ENCODE data around the gene LAMC3.

Gene LAMC3

GRCh38 chr9:130979591-130980385 lies 29.2 kb upstream of the LAMC3 start:
- no peak for DNase-seq

DNA sequence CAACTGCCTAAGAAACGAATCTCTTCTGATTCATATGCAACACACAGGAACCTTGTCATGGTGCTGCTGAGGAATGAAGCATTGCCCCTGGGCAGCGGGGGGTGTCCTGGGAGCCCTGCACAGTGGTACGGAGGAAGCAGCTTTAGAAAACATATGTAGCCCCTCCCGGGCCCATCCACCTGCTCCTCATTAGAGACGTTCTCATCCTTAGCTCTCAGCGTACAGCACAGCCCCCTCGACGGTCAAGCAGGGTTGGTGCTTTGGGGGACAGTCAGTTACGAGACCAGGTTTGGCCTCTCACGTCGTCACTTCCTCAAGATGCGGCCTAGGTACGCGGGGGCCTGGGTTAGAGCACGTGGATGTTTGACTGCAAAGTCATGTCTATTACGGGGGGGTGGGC lies 28.4 kb upstream of the LAMC3 start:
- DNase-seq: no peak

DNA sequence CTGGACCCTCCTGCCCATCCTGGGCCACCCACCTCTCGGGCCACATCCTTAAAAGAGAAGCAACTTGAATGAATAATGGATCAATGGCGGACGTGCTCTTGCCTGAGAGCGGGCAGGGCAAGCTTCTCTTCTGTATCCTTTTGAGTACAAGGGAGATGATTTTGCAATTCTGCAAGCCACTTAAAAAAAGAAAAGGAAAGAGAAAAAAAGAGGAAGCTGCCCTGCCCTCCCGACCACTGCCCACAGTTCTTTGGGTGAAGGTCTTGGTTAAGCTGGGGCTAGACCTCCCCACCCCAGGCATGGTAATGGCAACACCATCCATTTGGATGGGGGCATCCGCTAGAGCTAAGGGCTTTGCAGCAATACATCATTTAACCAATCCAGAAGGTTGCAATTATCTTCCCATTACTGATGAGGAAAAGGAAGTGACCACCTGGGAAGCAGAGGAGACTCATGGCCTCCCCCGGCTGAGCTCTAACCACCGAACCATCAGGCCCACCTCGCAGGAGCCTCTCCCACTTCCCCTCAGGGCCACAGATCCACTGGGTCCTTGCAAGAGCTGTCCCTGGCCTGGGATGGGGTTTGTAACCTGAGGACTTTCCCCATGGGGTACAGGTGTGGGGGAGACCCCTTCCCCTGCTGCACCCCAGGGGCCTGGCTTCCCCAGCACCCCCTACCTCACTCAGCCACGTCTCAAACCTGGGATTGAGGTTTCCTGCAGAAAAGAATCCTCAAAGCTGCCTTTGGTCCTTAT lies 27.8 kb upstream of the LAMC3 start:
- no peak for DNase-seq

- DNase-seq: no peak
These were observed 27.2 kb upstream of the LAMC3 start for GRCh38 chr9:130981756-130982137.

GRCh38 chr9:130982636-130983358 lies 26.2 kb upstream of the LAMC3 start:
- DNase-seq: no peak

GRCh38 chr9:130983359-130983670 lies 25.7 kb upstream of the LAMC3 start:
- DNase-seq: no peak

- no peak for DNase-seq
These were observed 25.0 kb upstream of the LAMC3 start for GRCh38 chr9:130983970-130984369.

GRCh38 chr9:130984521-130984920 lies 24.5 kb upstream of the LAMC3 start:
- DNase-seq: no peak

DNA sequence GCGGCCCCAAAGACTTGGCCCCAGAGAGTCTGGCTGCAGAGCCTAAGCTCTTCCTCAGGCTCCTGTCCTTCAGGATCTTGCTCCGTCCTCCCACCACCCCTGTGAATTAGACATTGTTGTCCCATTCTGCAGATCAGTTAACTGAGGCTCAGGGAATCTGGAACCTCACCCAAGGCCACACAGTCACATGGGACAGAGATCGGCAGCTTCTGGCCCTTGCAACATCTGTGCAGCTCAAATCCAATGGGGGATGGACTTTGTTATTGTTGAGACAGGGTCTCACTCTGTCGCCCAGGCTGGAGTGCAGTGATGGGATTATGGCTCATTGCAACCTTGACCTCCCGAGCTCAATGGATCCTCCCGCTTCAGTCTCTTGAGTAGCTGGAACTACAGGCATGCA lies 23.9 kb upstream of the LAMC3 start:
- DNase-seq: no peak

GRCh38 chr9:130985606-130986162 lies 23.3 kb upstream of the LAMC3 start:
- DNase-seq: no peak

DNA sequence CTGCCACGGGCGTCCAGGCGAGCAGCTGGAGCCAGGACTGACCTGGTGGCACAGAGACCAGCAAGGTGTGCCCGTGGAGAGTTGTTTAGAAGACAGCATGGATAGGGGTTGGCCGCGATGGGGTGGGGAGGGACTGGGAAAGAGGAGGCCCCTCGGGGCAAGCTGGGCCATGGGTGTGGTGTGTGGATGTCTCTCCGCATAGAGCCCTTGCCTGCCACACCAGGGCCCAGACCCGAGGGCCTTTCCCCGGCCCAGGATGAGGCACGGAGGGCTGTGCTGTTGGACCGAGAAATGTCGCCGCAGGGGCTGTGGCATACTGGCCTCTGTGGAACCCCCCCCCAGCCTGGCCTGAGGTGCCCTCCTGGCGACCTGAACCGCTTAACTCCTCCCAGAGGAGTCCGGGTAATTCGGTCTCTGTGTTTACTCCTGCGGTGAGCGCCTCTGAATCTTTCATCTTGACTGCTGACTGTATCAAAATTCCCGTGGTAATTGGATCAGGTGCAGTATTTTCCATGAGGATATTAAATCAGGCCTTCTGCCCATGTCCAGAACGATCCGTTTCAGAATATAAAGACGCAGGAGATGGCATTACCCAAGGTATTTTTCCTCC lies 22.5 kb upstream of the LAMC3 start:
- no peak for DNase-seq

DNA sequence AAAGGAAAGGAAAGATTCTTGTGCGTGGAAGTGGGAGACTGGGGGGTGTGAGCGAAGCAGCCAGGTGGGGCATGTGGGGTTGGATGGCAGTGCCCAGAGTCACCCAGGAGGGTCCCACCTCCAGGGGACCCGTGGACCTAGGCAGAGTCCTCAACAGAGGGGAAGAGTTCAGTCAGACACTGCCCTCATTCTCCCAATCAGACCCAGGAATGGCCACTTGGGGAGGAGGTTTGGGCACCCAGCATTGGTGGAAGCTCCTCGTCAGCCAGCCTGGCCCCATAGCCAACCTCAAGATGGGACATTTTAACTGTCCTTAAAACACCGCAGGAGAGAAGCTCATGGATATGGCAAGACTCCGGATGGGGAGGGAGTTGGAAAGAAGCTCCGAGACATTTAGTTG lies 21.9 kb upstream of the LAMC3 start:
- no peak for DNase-seq

DNA sequence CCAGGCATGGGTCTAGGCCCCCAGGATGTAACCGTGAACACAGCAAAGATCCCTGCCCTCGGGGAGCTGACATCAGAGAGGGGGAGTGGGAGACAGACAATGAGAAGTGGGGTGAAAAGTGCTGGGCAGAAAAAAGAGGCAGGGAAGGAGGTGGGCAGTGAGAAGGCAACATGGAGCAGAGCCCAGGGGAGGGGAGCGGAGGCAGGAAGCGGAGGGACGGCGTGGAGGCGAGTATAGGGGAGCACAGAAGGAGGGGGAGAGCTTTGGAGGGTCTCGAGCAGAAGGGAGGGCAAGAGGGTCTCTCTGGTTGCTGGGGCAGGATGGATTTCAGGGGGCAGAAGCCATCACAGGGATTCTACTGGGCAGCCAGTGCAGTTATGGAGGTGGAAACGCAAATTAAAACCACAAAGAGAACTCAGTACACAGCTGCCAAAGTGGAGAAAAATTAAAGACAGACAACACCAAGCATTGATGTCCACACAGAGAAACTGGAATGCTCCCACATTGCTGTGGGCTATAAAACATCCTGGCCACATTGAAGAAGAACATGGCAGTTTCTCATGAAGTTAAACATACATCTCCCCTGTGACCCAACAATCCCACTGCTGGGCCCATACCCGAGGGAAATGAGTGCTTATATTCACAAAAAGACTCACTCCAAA lies 21.1 kb upstream of the LAMC3 start:
- DNase-seq: no peak

DNA sequence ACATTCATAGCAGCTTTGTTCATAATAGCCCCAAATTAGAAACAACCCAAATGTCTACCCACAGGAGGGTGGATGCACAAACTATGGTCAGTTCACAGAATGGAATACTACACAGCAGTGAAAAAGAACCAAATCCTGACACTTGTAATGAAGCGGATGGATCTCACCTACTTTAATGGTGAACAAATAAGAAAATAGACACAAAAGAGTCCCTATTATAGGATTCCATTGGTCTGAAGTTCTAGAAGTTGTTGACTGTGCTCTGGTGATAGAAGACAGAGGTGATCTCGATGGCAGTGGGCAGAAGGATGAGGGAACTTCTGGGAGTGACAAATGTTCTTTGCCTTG lies 20.6 kb upstream of the LAMC3 start:
- DNase-seq: no peak

DNA sequence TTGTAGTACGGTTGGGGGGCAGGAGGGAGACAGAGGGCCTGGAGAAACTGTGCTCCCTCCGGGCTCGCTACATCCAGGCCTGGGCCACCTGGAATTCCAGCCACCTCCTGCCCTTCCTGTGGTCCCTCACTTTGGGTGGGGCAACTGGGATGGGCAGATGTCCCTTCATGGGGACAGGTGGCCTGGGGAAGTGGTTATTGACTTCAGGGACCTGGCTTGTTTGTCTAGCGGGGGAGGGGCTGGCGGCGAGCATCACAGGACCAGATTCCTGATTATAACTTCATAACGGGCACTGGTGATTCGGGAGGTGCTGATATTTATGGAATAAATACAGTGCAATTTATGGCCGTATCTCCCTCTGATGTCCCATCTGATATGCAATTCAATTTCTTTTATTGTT lies 20.1 kb upstream of the LAMC3 start:
- no peak for DNase-seq

GRCh38 chr9:130989391-130989790 lies 19.6 kb upstream of the LAMC3 start:
- DNase-seq: no peak

DNA sequence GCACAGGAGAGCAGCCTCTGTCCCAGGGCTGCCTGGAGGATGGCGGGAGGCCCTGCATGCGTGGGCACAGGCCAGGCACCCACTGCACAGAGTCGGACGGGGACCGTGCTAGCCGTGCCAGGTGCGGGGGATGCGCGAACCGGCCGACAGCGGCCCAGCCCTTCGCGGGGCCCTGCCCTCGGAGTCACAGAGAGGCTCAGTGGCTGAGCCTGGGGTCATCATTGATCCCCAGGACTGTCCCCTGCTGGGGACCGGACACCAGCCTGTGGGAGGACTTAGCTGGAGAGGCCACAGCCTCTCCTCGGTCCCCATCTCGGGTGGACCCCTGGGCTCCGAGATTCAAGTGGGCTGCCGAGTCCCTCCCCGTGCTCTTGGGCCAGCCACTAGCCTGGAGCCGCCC lies 19.1 kb upstream of the LAMC3 start:
- DNase-seq: no peak

- no peak for DNase-seq
These were observed 18.5 kb upstream of the LAMC3 start for GRCh38 chr9:130990306-130990977.

DNA sequence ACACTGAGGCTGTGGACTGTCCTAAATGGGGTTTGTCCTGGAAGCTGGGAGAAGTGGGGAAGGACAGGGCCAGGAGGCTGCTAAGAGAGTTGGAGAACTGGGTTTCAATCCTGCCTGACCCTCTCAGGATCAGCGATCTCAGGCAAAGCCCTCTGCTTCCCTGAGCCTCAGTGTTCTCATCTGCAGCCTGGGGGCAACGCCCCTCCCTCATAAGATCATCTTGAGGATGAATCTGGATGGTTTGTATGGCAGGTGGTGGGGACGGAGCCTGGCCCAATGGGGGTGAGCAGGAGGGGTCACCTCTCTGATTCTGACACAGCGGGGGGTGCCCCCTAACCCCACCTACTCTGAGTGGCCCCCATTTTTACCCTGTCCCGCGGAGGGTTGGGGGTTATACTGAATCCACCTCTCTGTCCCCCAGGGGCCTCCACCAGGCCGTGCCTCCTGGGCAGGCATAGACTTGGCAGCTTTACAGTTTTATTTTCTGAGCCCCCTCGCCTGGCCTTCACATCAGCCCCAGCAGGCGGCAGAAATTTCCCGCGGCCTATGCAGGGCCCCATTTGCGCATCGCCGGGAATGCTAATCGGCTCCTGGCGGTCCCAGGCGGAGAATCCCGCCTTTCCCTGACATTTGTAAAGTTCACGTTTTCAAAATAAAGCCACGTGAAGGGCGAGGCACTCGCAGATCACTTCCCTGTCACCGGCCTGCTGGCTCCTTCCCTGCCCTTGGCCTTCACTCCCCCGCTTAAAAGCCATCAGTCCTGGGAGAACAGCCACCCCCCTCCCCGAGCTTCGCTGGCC lies 17.8 kb upstream of the LAMC3 start:
- DNase-seq: no peak

DNA sequence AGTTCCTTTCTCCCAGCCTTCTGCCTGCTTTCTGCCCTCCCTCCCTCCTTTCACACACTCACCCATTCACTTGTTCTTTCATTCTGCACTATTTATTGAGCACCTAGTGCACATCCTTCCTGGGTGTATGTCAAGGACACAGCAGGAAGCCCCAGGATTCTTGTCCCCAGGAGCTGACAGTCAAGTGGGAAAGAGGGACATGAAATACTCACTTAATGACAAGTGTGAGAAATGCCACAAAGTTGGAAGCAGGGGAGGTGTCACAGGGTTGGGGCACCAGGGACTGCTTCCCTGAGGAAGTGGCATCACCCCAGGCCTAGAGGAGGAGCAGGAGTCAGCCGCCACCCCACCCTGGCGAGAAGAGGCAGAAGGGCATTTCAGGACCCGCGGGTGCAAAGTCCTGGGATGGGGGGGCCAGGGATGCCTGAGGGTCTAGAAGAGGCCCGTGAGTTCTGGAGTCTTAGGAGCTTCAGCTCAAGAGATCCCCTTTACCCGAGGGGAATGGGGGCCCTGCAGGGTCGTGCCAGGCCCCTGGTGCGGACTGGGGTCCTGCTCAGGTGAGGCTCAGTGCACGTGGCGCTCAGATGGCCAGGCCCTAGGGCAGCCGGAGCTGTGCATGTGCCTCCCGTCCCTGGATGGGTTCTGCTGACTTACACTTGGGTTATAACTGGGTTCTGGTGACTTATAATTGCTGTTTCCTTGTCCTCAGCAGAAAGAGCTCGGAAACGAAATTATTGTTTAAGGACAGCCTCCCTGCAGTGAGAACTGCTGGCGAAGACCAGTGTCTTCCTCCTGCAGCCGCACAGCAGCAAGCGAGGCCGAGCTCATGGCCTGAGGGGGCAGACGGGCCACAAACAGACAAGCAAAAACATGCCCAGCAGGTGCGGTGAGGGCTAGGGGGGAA lies 16.9 kb upstream of the LAMC3 start:
- DNase-seq: no peak
